GM21515 (cell line): ENCODE results near the gene IRF7.

Experiments used
- ATAC-seq: cut with Tn5 transposase; IDR thresholded peaks from one replicate; pipeline ENCODE4 v1.9.1; 2021; ENCODE audit not compliant: unreplicated experiment

The IRF7 gene

GRCh38 chr11:608791-609251 is 6.9 kb downstream of the IRF7 start:
- no peak for ATAC-seq

DNA sequence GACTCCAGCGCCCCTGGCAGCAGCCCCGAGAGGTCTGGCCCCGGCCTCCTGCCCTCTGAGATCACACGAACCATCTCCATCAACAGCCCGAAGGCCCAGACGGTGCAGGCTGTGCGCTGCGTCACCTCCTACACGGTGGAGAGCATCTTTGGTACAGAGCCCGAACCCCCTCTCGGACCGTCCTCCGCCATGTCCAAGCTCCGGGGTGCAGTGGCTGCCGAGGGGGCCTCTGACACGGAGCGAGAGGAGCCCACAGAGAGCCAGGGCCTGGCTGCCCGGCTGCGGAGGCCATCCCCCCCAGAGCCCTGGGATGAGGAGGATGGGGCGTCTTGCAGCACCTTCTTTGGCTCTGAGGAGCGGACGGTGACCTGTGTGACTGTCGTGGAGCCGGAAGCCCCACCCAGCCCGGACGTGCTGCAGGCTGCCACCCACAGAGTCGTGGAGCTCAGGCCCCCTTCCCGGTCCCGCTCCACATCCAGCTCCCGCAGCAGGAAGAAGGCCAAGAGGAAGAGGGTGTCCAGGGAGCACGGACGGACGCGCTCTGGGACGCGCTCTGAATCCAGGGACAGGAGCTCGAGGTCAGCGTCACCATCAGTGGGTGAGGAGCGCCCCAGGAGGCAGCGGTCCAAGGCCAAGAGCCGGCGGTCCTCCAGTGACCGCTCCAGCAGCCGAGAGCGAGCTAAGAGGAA is 7.6 kb downstream of the IRF7 start:
- ATAC-seq: no peak

GRCh38 chr11:607020-607780 is 8.6 kb downstream of the IRF7 start:
- ATAC-seq: no peak

DNA sequence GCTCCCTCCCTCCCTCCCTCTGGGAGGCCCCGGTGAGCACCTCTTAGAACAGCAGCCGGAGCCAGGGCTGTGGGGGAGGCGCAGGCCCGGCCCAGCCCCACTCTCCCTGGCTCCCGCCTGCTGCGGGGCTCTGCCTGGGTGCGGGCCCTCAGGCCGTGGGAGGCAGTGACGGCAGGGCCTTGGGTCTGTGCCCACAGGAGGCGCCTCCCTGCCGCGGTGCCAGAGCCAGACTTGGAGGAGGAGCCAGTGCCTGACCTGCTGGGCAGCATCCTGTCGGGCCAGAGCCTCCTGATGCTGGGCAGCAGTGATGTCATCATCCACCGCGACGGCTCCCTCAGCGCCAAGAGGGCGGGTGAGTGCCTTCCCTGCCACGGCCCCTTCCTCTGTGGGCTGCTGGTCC is 9.5 kb downstream of the IRF7 start:
- no peak for ATAC-seq

- no peak for ATAC-seq
These were observed 10.2 kb downstream of the IRF7 start for GRCh38 chr11:605286-606129.

DNA sequence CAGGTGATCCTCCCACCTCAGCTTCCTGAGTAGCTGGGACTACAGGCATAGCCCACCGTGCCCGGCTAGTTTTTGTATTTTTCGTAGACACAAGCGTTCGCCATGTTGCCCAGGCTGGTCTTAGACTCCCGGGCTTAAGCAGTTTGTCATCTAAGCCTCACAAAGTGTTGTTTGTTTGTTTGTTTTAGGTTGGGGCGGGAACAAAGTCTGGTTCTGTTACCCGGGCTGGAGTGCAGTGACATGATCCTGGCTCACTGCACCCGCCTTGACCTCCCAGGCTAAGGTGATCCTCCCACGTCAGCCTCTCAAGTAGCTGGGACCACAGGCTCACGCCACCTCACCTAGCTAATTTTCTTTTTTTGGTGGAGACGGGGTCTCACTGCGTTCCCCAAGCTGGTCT is 12.6 kb downstream of the IRF7 start:
- ATAC-seq: no peak

GRCh38 chr11:601573-602245 is 14.0 kb downstream of the IRF7 start:
- no peak for ATAC-seq

GRCh38 chr11:598005-598680 is 17.6 kb downstream of the IRF7 start:
- no peak for ATAC-seq

DNA sequence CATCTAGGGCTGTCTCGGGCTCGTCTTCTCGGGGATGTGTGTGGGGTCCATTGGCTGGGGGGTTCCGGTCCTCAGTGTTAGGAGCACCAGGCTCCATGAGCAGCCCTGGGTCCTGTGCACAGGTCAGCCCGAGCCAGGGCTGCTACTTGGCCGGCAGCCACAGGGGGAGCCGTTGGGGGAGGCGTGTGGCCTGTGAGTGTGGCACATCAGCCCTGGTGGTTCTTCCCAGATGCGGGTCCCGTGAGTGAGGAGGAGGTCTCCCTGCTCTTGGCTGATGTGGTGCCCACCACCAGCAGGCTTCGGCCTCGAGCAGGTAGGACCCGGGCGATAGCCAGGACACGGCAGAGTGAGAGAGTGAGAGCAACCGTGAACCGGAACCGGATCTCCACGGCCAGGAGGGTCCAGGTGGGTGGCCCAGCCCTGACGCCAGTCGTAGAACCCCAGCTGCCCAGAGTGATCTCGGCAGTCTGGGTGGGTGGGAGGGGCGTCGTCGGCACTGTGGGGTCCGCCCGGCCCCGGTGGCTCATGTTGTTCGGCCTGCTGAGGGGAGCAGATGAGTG is 18.5 kb downstream of the IRF7 start:
- ATAC-seq: no peak

DNA sequence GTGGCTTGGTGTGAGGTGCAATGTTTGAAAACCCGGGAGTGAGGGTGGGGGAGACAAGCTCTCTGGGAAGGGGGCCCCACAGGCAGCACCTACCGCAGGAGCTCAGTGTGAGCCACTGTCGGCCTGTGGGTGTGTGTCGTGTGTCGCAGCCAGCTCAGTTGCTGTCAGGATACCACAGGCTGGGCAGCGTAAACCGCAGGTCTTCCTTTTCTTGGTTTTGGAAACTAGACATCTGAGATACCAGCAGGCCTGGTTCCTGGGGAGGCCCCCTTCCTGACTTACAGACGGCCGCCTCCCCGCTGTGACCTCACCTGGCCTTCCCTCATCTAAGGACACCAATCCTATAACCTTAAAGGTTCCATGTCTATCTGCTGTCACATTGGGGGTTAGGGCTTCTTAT is 19.4 kb downstream of the IRF7 start:
- ATAC-seq: no peak

GRCh38 chr11:595400-595799 is 20.4 kb downstream of the IRF7 start:
- no peak for ATAC-seq

- no peak for ATAC-seq
These were observed 22.4 kb downstream of the IRF7 start for GRCh38 chr11:593347-593746.

DNA sequence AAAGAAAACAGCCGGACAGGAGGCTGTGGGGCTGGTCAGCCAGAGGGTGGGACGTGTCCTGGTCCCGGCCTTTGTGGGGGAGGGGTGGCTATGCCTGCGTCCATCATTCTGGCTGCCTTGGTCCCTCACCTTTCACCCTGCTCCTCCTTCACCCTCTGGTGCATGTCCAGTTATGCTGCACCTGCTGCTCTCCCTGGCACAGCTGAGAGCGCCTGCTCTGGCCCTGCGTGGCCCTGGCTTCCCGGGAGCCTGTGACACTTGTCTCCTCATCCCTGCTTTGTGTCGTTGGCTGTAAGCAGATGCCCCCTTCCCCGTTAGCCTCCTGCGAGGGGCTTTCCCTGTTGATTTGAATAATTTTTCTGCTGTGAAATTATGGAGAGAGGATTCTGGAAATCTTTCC is 22.8 kb downstream of the IRF7 start:
- ATAC-seq: no peak

- ATAC-seq: no peak
These were observed 23.2 kb downstream of the IRF7 start for GRCh38 chr11:592501-592900.

- ATAC-seq: no peak
These were observed 24.8 kb downstream of the IRF7 start for GRCh38 chr11:590997-591396.

DNA sequence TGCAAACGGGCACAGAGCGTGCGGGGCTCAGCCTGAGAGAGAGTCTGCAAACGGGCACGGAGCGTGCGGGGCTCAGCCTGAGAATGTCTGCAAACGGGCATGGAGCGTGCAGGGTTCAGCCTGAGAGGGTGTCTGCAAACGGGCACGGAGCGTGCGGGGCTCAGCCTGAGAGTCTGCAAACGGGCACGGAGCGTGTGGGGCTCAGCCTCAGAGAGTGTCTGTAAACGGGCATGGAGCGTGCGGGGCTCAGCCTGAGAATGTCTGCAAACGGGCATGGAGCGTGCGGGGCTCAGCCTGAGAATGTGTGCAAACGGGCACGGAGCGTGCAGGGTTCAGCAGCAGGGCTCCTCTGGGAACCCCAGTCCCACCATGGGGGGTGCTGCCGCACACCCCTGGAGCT is 26.0 kb downstream of the IRF7 start:
- ATAC-seq: no peak

DNA sequence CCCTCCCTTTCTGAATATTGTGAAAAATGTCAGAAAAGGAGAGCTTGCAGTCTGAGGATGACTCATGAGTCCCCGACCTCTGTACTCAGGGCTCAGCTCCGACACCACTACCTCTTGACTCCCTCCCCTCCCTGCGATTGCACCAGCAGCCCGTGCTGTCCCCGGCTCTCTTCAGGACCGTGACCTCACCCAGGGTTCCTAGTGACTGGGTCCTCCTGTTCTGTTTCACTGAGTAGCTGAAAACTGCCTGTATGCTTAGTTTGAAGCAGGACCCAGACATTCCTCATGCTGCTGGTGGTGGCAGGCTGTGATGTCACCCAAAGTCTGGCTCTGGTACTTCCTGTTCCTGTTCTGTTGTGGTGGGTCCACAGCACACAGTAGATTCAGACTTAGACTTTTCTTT is 27.8 kb downstream of the IRF7 start:
- ATAC-seq: no peak

- no peak for ATAC-seq
These were observed 28.2 kb downstream of the IRF7 start for GRCh38 chr11:587546-587945.

DNA sequence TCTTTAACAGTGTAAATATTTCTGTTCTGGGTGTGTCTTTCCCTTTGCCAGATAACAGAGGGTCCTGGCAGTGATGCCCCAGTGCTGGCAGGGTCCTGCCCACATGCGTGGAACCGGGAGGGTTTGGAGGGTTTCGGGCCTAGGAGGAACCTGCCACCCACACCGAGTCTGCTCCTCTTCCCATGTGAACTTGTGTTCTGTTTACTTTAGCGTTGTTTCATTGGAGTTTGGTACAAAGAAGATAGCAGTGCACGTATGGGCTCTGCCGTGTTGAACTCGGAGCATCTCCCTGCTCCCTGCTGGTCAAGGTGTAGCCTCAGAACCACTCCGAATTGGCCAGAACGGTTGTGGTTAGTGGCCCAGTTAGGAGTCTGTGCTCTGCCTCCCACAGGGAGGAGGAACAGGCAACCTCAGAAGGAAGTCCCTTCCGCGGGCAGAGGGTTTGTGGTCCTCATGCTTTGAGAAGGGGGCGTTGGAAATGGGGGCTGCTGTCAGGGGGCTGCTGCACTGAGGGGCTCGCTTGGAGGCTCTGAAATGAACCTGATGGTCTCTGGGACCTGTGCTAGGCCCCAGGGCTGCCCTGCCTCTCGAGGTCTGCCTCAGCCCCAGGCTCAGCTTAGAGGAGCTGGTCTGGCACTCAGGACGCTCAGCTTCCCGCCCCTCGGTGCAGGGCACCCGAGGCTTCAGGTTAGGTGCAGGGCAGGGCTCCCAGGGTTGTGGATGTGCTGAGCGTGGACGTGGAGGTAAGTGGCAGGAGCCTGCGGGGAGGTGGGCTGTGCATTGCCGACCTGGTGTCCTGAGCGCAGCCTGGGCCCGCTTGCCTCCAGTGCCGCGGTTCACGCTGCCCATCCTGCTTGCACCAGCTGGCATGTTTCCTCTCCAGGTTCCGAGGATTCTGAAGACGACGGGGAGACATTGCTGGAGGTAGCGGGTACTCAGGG is 29.1 kb downstream of the IRF7 start:
- no peak for ATAC-seq
